Activated CD4-positive, alpha-beta T cell treated with anti-CD3 and anti-CD28 coated beads for 36 hours (primary cell): ENCODE data around the gene FAM229B. TPM values are rescaled to one million over a fixed set of nuclear protein-coding genes. Genes with fewer than 3 reads are reported as not detected.

Experiments used
- ATAC-seq: fragments of 200-7000 bp; cut with Tn5 transposase; one replicate; pipeline ENCODE4 v1.10.0; 2021; ENCODE audit warnings: mild to moderate bottlenecking, moderate library complexity
- CTCF ChIA-PET: fragments of 350-600 bp; sonication (Branson Sonifier 250); formaldehyde crosslinking; loops from one replicate; lab custom pipeline; 2021; ENCODE audit warnings: antibody characterized with exemption; lab: Charles Lee
- POLR2A ChIA-PET: fragments of 350-600 bp; sonication (Branson Sonifier 250); formaldehyde crosslinking; loops from one replicate; lab custom pipeline; 2021; ENCODE audit warnings: antibody characterized with exemption, inconsistent platforms; lab: Charles Lee
- DNase-seq: peaks from one replicate; pipeline ENCODE4 v3.0.0-alpha.2; 2020
- H3K27ac Mint-ChIP-seq: one replicate; pipeline ENCODE4 v1.8.0; 2021; ENCODE audit warnings: mixed read lengths
- H3K27me3 Mint-ChIP-seq: one replicate; pipeline ENCODE4 v1.8.0; 2021; ENCODE audit warnings: mixed read lengths
- H3K36me3 Mint-ChIP-seq: one replicate; pipeline ENCODE4 v1.8.0; 2021; ENCODE audit warnings: low read depth, mixed read lengths
- H3K4me1 Mint-ChIP-seq: one replicate; pipeline ENCODE4 v1.8.0; 2021; ENCODE audit warnings: mixed read lengths
- H3K4me3 Mint-ChIP-seq: one replicate; pipeline ENCODE4 v1.8.0; 2021; ENCODE audit warnings: mild to moderate bottlenecking, moderate library complexity, mixed read lengths
- H3K9me3 Mint-ChIP-seq: one replicate; pipeline ENCODE4 v1.8.0; 2021; ENCODE audit warnings: low read depth, mixed read lengths
- intact Hi-C, 2 experiments: fragments of 100-400 bp; cut with DNase I in 1 of 2; cut with micrococcal nuclease in 1 of 2; formaldehyde crosslinking; loops; one replicate each; pipeline versions ENCODE4 v1.14.2 to v1.15.1; 2022 to 2024; cut with DNase I, micrococcal nuclease
- total RNA-seq, 2 experiments: library from RNA; stranded (reverse); gene quantifications; one replicate each; pipeline ENCODE4 v1.2.3, GENCODE V29; 2021

FAM229B gene
- total RNA-seq = 1 to 10 TPM; 6.4 to 7.3 TPM

GRCh38 chr6:112087136-112087911 is at the start of gene FAM229B, which contains the start of gene TUBE1:
TSS of gene FAM229B (plus strand) at chr6:112087591. CDS start at chr6:112099284, 11,693 bp downstream.
TSS of gene TUBE1 (minus strand) at chr6:112087482. CDS start at chr6:112087434, 48 bp downstream.
- CTCF ChIA-PET = interaction anchor here (0.6 to 4.4 kb wide), 24 partner anchors 9 to 1925 kb away, joined by 3 to 101 read pairs (median 4); partner anchors contain the start of gene TRAF3IP2
- H3K4me1 Mint-ChIP-seq = peaks cover 11% of the 10 kb centered on the region
- peak; percentile 98 for ATAC-seq
- H3K9me3 Mint-ChIP-seq = no peaks in the 10 kb centered on the region
- H3K27me3 Mint-ChIP-seq = peaks cover 12% of the 10 kb centered on the region
- no peak within 1 kb of the TSS for H3K4me3 Mint-ChIP-seq
- no peak within 1 kb of the TSS for H3K27ac Mint-ChIP-seq
- POLR2A ChIA-PET = interaction anchor here (0.5 to 0.9 kb wide), 4 partner anchors 76 to 1879 kb away, joined by 3 to 13 read pairs (median 4); partner anchors contain the start of gene TRAF3IP2
- H3K36me3 Mint-ChIP-seq = peaks cover 20% of the 10 kb centered on the region
- intact Hi-C loops = loop anchor here (1.0 to 2.0 kb wide), 5 partner anchors 45 to 1883 kb away; partner anchors contain the start of gene HDAC2 (in 1 of the 2)
- peak; percentile 95 for DNase-seq

- ATAC-seq (peak; percentile 6), DNase-seq (peak; percentile 49)
These were observed 49.6 kb upstream of the FAM229B start for GRCh38 chr6:112037783-112038216.

GRCh38 chr6:112038268-112038667 is 49.1 kb upstream of the FAM229B start:
- DNase-seq (no peak), ATAC-seq (no peak)
- H3K36me3 Mint-ChIP-seq = no peaks in the 10 kb centered on the region
- ChIA-PET CTCF (interaction anchor here (1.1 to 6.8 kb wide), 6 partner anchors 11 to 328 kb away, joined by 3 to 61 read pairs (median 4); no protein-coding TSS in a partner anchor), POLR2A (interaction anchor here (1.1 kb wide), 1 partner anchor 46 kb away, joined by 6 read pairs; no protein-coding TSS in a partner anchor)
- H3K4me3 Mint-ChIP-seq = no peak overlapping the region
- H3K4me1 Mint-ChIP-seq = peaks cover 83% of the 10 kb centered on the region
- H3K27me3 Mint-ChIP-seq = no peaks in the 10 kb centered on the region
- intact Hi-C loops = loop anchor here (1.0 to 10.0 kb wide), 2 partner anchors 201 to 883 kb away; no protein-coding TSS in a partner anchor
- no peaks in the 10 kb centered on the region for H3K9me3 Mint-ChIP-seq
- H3K27ac Mint-ChIP-seq = no peak overlapping the region

More at GRCh38 chr6:112037783-112038216, 49.6 kb upstream of the FAM229B start:
- POLR2A ChIA-PET = interaction anchor here (1.1 kb wide), 1 partner anchor 45 kb away, joined by 6 read pairs; no protein-coding TSS in a partner anchor
- Mint-ChIP-seq H3K4me3 (no peak overlapping the region), H3K9me3 (no peaks in the 10 kb centered on the region), H3K27me3 (no peaks in the 10 kb centered on the region), H3K4me1 (peaks cover 83% of the 10 kb centered on the region), H3K36me3 (no peaks in the 10 kb centered on the region), H3K27ac (no peak overlapping the region)
- intact Hi-C loops = loop anchor here (1.0 to 10.0 kb wide), 2 partner anchors 200 to 883 kb away; no protein-coding TSS in a partner anchor
- CTCF ChIA-PET = interaction anchor here (0.7 to 6.8 kb wide), 5 partner anchors 10 to 328 kb away, joined by 3 to 61 read pairs (median 4); no protein-coding TSS in a partner anchor

- H3K4me3 Mint-ChIP-seq = no peak overlapping the region
- CTCF ChIA-PET = interaction anchor here (0.6 to 6.8 kb wide), 9 partner anchors 11 to 329 kb away, joined by 3 to 61 read pairs (median 4); partner anchors contain the start of gene FYN
- POLR2A ChIA-PET = interaction anchor here (0.6 kb wide), 1 partner anchor 17 kb away, joined by 6 read pairs; no protein-coding TSS in a partner anchor
- no peak for DNase-seq
- H3K27me3 Mint-ChIP-seq = no peaks in the 10 kb centered on the region
- peaks cover 79% of the 10 kb centered on the region for H3K4me1 Mint-ChIP-seq
- H3K36me3 Mint-ChIP-seq = no peaks in the 10 kb centered on the region
- H3K27ac Mint-ChIP-seq = no peak overlapping the region
- no peak for ATAC-seq
- intact Hi-C loops = loop anchor here (1.0 to 10.0 kb wide), 2 partner anchors 202 to 884 kb away; no protein-coding TSS in a partner anchor
- H3K9me3 Mint-ChIP-seq = no peaks in the 10 kb centered on the region
These were observed 48.5 kb upstream of the FAM229B start for GRCh38 chr6:112038756-112039430.

- Mint-ChIP-seq H3K4me3 (no peak overlapping the region), H3K27me3 (no peaks in the 10 kb centered on the region), H3K9me3 (no peaks in the 10 kb centered on the region), H3K36me3 (no peaks in the 10 kb centered on the region), H3K4me1 (peaks cover 78% of the 10 kb centered on the region), H3K27ac (no peak overlapping the region)
- DNase-seq (no peak), ATAC-seq (no peak)
- POLR2A ChIA-PET = interaction anchor here (0.8 kb wide), 1 partner anchor 215 kb away, joined by 3 read pairs; no protein-coding TSS in a partner anchor
- intact Hi-C loops = loop anchor here in 1 of 2 experiments (10.0 kb wide), 1 partner anchor 885 kb away; no protein-coding TSS in a partner anchor
- CTCF ChIA-PET = interaction anchor here (0.6 to 6.8 kb wide), 11 partner anchors 12 to 329 kb away, joined by 3 to 61 read pairs (median 6); partner anchors contain the start of gene FYN
These were observed 48.0 kb upstream of the FAM229B start for GRCh38 chr6:112039431-112039770.

GRCh38 chr6:112040956-112041355 is 46.4 kb upstream of the FAM229B start:
- POLR2A ChIA-PET = no interaction called here

GRCh38 chr6:112041535-112041934 is 45.9 kb upstream of the FAM229B start:
- CTCF ChIA-PET = interaction anchor here (0.7 to 6.8 kb wide), 22 partner anchors 9 to 783 kb away, joined by 3 to 61 read pairs (median 6); a partner anchor contains a TSS

More at GRCh38 chr6:112040956-112041355, 46.4 kb upstream of the FAM229B start:
- Mint-ChIP-seq H3K27ac (peak overlapping the region; percentile 38), H3K27me3 (no peaks in the 10 kb centered on the region), H3K4me3 (no peak overlapping the region), H3K4me1 (peaks cover 73% of the 10 kb centered on the region), H3K36me3 (no peaks in the 10 kb centered on the region), H3K9me3 (no peaks in the 10 kb centered on the region)
- DNase-seq = no peak
- CTCF ChIA-PET = interaction anchor here (0.6 to 6.8 kb wide), 16 partner anchors 8 to 782 kb away, joined by 3 to 61 read pairs (median 10); partner anchors contain the start of gene FYN
- intact Hi-C loops = loop anchor here (5.0 to 10.0 kb wide), 4 partner anchors 44 to 1029 kb away; partner anchors contain the start of gene TRAF3IP2 (in 1 of the 2)
- ATAC-seq = no peak

GRCh38 chr6:112043032-112044007 is 44.1 kb upstream of the FAM229B start:
- peak overlapping the region; percentile 93 for H3K4me3 Mint-ChIP-seq
- DNase-seq = peak; percentile 96
- no peaks in the 10 kb centered on the region for H3K27me3 Mint-ChIP-seq
- peak overlapping the region; percentile 98 for H3K27ac Mint-ChIP-seq
- no peaks in the 10 kb centered on the region for H3K36me3 Mint-ChIP-seq
- ChIA-PET CTCF (interaction anchor here (0.6 to 6.8 kb wide), 69 partner anchors 8 to 1862 kb away, joined by 3 to 61 read pairs (median 4); partner anchors contain the start of genes FAM229B, FYN, TRAF3IP2 and TUBE1), POLR2A (interaction anchor here (0.6 to 2.2 kb wide), 7 partner anchors 26 to 472 kb away, joined by 3 to 7 read pairs (median 4); no protein-coding TSS in a partner anchor)
- H3K9me3 Mint-ChIP-seq = no peaks in the 10 kb centered on the region
- peaks cover 50% of the 10 kb centered on the region for H3K4me1 Mint-ChIP-seq
- intact Hi-C loops = loop anchor here (1.0 to 10.0 kb wide), 22 partner anchors 14 to 1031 kb away; partner anchors contain the start of genes FYN (in 2 of the 2), TRAF3IP2 (in 2 of the 2), FAM229B (in 1 of the 2) and REV3L (in 1 of the 2)
- ATAC-seq = peak; percentile 91

More at GRCh38 chr6:112041535-112041934, 45.9 kb upstream of the FAM229B start:
- DNase-seq (no peak), ATAC-seq (no peak)
- Mint-ChIP-seq H3K27me3 (no peaks in the 10 kb centered on the region), H3K36me3 (no peaks in the 10 kb centered on the region), H3K4me1 (peaks cover 68% of the 10 kb centered on the region), H3K4me3 (peak overlapping the region; percentile 93), H3K9me3 (no peaks in the 10 kb centered on the region), H3K27ac (peak overlapping the region; percentile 98)
- POLR2A ChIA-PET = interaction anchor here (1.2 to 2.2 kb wide), 2 partner anchors 24 to 277 kb away, joined by 4 to 7 read pairs; no protein-coding TSS in a partner anchor
- intact Hi-C loops = loop anchor here (5.0 to 10.0 kb wide), 4 partner anchors 44 to 1029 kb away; partner anchors contain the start of gene TRAF3IP2 (in 1 of the 2)

- CTCF ChIA-PET = interaction anchor here (0.7 to 6.5 kb wide), 21 partner anchors 9 to 986 kb away, joined by 3 to 59 read pairs (median 4); partner anchors contain the start of genes FAM229B, FYN and TUBE1
- POLR2A ChIA-PET = no interaction called here
- no peaks in the 10 kb centered on the region for H3K27me3 Mint-ChIP-seq
- no peak for ATAC-seq
- peaks cover 46% of the 10 kb centered on the region for H3K4me1 Mint-ChIP-seq
- H3K4me3 Mint-ChIP-seq = no peak overlapping the region
- H3K36me3 Mint-ChIP-seq = no peaks in the 10 kb centered on the region
- peak overlapping the region; percentile 98 for H3K27ac Mint-ChIP-seq
- no peaks in the 10 kb centered on the region for H3K9me3 Mint-ChIP-seq
- intact Hi-C loops = loop anchor here (5.0 to 10.0 kb wide), 4 partner anchors 47 to 1032 kb away; partner anchors contain the start of gene TRAF3IP2 (in 1 of the 2)
- no peak for DNase-seq
These were observed 43.2 kb upstream of the FAM229B start for GRCh38 chr6:112044196-112044595.
